Esophagus (tissue), 2 donors: ENCODE data around the gene PARD3B. TPM values are rescaled to one million over a fixed set of nuclear protein-coding genes. Genes with fewer than 3 reads are reported as not detected.
"Not testable (repeated sequence)": the region's sequence is repeated elsewhere in the genome, so short reads cannot be mapped to it uniquely, and the experiment has no call there.

Experiments used
- H3K27ac ChIP-seq, 2 donors: one replicate each; pipeline ENCODE4 v1.5.1; 2013; ENCODE audit warnings: low read depth in 2 of 2, mild to moderate bottlenecking in 2 of 2, inconsistent platforms in 1 of 2, low read length in 1 of 2, moderate library complexity in 1 of 2
- H3K27me3 ChIP-seq, 2 donors: one replicate each; pipeline ENCODE4 v1.6.1; 2013; ENCODE audit warnings: low read length in 2 of 2, control low read depth in 1 of 2, mild to moderate bottlenecking in 1 of 2; ENCODE audit not compliant: insufficient read depth in 2 of 2, control insufficient read depth in 1 of 2
- H3K36me3 ChIP-seq, 2 donors: one replicate each; pipeline ENCODE4 v1.6.1; 2013; ENCODE audit warnings: low read length in 1 of 2; ENCODE audit not compliant: control insufficient read depth in 2 of 2, insufficient read depth in 2 of 2
- H3K4me1 ChIP-seq, 2 donors: one replicate each; pipeline ENCODE4 v1.6.1; 2013; ENCODE audit warnings: low read length in 1 of 2; ENCODE audit not compliant: control insufficient read depth in 2 of 2, insufficient read depth in 2 of 2
- H3K4me3 ChIP-seq, 2 donors: one replicate each; pipeline ENCODE4 v1.5.1; 2013; ENCODE audit warnings: low read length in 2 of 2, mild to moderate bottlenecking in 2 of 2, low read depth in 1 of 2, moderate library complexity in 1 of 2
- H3K9me3 ChIP-seq, 2 donors: one replicate each; pipeline ENCODE4 v1.6.1; 2013; ENCODE audit warnings: mild to moderate bottlenecking in 2 of 2, low read depth in 1 of 2, low read length in 1 of 2, moderate library complexity in 1 of 2; ENCODE audit not compliant: control insufficient read depth in 2 of 2, insufficient read depth in 1 of 2
- WGBS, 2 donors: extraction: QIAGEN DNeasy Blood & Tissue Kit; methylation state at CpG; one replicate each; pipeline ENCODE4 v1.1.7; 2013; 5-methylcytosine and 5-hydroxymethylcytosine counted together
- polyA plus RNA-seq, 2 donors: library from polyadenylated mRNA; stranded (reverse); fragments of 200-250 nt; gene quantifications; one replicate each; pipeline ENCODE4 v1.2.3, GENCODE V29; 2013
- donor health status: healthy with polysubstance abuse.
- donor health status: Bipolar disorder and iron deficiency.

Gene PARD3B
- polyA plus RNA-seq, 2 donors = 1.2 to 1.3 TPM

GRCh38 chr2:205484215-205484614 lies 938.9 kb downstream of the PARD3B start:
- no peaks in the 10 kb centered on the region for H3K4me1 ChIP-seq
- no peak overlapping the region for H3K4me3 ChIP-seq
- no peaks in the 10 kb centered on the region for H3K9me3 ChIP-seq
- H3K27me3 ChIP-seq = no peaks in the 10 kb centered on the region
- no peaks in the 10 kb centered on the region for H3K36me3 ChIP-seq
- H3K27ac ChIP-seq = no peak overlapping the region
- 63 to 69% methylated on average over 2 of the region's 2 CpGs for WGBS, 2 donors

DNA sequence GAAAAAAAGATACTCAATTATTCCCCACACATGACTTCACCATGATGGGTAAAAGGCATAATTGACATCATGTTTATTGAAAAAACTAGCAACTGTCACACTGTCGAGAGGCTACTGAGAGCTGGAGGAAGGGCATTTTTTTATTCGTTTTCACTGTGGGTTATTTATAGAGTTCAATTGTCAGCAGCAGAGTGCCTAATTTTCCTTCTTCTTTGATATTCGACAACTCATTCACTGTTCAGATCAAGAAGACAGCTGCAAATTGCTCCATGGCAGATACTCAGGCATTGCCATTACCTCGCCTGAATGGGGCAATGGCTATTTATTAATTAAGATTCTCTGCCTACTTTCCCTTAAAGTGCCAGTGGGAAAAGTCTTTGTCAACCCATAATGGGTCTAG lies 939.5 kb downstream of the PARD3B start:
- Histone ChIP-seq H3K4me1 (no peaks in the 10 kb centered on the region), H3K36me3 (no peaks in the 10 kb centered on the region), H3K27ac (no peak overlapping the region), H3K9me3 (no peaks in the 10 kb centered on the region), H3K4me3 (no peak overlapping the region), H3K27me3 (no peaks in the 10 kb centered on the region)
- 78 to 81% methylated on average over 4 of the region's 4 CpGs for WGBS, 2 donors

GRCh38 chr2:205493528-205493927 lies 948.3 kb downstream of the PARD3B start:
- not testable (repeated sequence) for H3K9me3 ChIP-seq, H3K4me1 ChIP-seq, H3K27ac ChIP-seq, H3K4me3 ChIP-seq, H3K27me3 ChIP-seq, H3K36me3 ChIP-seq
- WGBS, 2 donors = 96 to 98% methylated on average over 2 of the region's 2 CpGs

- 83 to 90% methylated on average over 7 of the region's 7 CpGs for WGBS, 2 donors
- H3K4me3 ChIP-seq = no peak overlapping the region
- H3K36me3 ChIP-seq = no peaks in the 10 kb centered on the region
- H3K9me3 ChIP-seq = no peaks in the 10 kb centered on the region
- H3K27ac ChIP-seq = no peak overlapping the region
- H3K27me3 ChIP-seq = no peaks in the 10 kb centered on the region
- no peaks in the 10 kb centered on the region for H3K4me1 ChIP-seq
Measured at GRCh38 chr2:205494537-205495235, 949.4 kb downstream of the PARD3B start.

DNA sequence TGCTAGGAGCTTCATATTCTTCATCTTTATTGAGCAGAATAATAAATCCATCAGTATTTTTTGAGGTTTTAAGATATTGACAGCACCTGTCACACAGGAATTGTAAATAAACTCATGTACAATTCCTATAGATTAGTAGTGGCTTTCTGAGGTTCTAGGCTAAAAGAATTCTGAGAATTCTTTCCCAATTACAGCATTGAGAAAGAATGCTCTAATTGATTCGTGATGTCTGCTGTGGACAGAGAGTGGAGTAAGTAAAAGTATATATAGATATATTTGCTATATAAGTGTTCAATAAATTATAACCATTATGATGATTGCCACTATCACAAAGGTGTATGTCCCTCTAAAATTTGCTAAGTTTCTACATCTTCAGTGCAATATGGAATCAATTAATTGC lies 950.5 kb downstream of the PARD3B start:
- Histone ChIP-seq H3K4me1 (no peaks in the 10 kb centered on the region), H3K4me3 (no peak overlapping the region), H3K27ac (no peak overlapping the region), H3K36me3 (no peaks in the 10 kb centered on the region), H3K9me3 (no peaks in the 10 kb centered on the region), H3K27me3 (no peaks in the 10 kb centered on the region)
- WGBS, 2 donors = 76 to 85% methylated on average over 1 of the region's 1 CpG

GRCh38 chr2:205496370-205496769 lies 951.1 kb downstream of the PARD3B start:
- Histone ChIP-seq H3K4me3 (no peak overlapping the region), H3K4me1 (no peaks in the 10 kb centered on the region), H3K27me3 (no peaks in the 10 kb centered on the region), H3K36me3 (no peaks in the 10 kb centered on the region), H3K27ac (no peak overlapping the region), H3K9me3 (no peaks in the 10 kb centered on the region)
- WGBS, 2 donors = 96 to 97% methylated on average over 1 of the region's 1 CpG

DNA sequence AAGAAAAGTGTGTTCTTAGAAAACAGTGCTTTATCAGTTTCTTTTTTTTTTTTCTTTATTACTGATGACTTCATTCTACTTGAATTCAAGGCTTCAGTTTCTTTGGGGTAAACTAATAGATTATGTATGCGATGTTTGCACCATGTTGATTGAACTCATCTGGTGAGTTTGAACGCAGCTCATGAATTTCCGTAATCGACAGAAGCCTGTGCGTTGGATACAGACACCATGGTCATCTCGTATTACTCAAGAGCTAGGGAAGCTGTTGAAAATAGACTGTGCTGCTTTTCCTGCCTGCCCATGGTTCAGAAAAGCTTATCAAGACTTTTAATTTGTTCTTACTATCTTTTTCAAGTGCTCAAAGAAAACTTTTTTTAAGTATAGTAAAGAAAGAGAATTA lies 951.5 kb downstream of the PARD3B start:
- 81 to 83% methylated on average over 6 of the region's 6 CpGs for WGBS, 2 donors
- no peak overlapping the region for H3K27ac ChIP-seq
- H3K4me1 ChIP-seq = no peaks in the 10 kb centered on the region
- no peaks in the 10 kb centered on the region for H3K27me3 ChIP-seq
- no peaks in the 10 kb centered on the region for H3K36me3 ChIP-seq
- H3K4me3 ChIP-seq = no peak overlapping the region
- no peaks in the 10 kb centered on the region for H3K9me3 ChIP-seq

- H3K4me1 ChIP-seq = no peaks in the 10 kb centered on the region
- WGBS, 2 donors = 77 to 82% methylated on average over 3 of the region's 3 CpGs
- H3K4me3 ChIP-seq = no peak overlapping the region
- no peak overlapping the region for H3K27ac ChIP-seq
- H3K9me3 ChIP-seq = no peaks in the 10 kb centered on the region
- H3K36me3 ChIP-seq = no peaks in the 10 kb centered on the region
- H3K27me3 ChIP-seq = no peaks in the 10 kb centered on the region
Measured at GRCh38 chr2:205499006-205499405, 953.7 kb downstream of the PARD3B start.

DNA sequence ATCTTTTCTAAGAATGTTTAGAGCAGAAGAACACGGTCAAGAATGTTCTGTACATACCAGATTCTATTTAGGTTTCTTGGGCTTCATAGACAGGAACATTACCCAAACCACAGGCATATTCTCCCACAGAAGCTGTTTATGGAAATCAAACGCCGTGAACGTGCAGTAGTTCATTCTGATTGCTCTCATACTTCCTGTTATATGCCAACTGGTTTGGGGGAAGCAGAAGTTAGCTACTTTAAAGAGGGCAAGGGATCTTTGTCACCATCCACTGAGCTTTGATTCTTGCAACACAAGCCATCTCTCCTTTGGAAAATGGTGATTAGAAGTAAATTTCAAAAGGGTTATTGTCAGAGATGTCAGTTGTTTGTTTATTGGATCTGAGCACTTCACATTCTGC lies 954.8 kb downstream of the PARD3B start:
- 74 to 80% methylated on average over 4 of the region's 4 CpGs for WGBS, 2 donors
- Histone ChIP-seq H3K27me3 (no peaks in the 10 kb centered on the region), H3K9me3 (no peaks in the 10 kb centered on the region), H3K36me3 (no peaks in the 10 kb centered on the region), H3K4me1 (no peaks in the 10 kb centered on the region), H3K4me3 (no peak overlapping the region), H3K27ac (no peak overlapping the region)

- H3K9me3 ChIP-seq = no peaks in the 10 kb centered on the region
- H3K4me3 ChIP-seq = no peak overlapping the region
- H3K4me1 ChIP-seq = no peaks in the 10 kb centered on the region
- H3K27ac ChIP-seq = no peak overlapping the region
- no peaks in the 10 kb centered on the region for H3K36me3 ChIP-seq
- 90 to 92% methylated on average over 6 of the region's 6 CpGs for WGBS, 2 donors
- H3K27me3 ChIP-seq = no peaks in the 10 kb centered on the region
Measured at GRCh38 chr2:205500951-205501350, 955.7 kb downstream of the PARD3B start.
